K562 (cell line): Measurements from ENCODE around the gene ARL2. TPM values are rescaled to one million over a fixed set of nuclear protein-coding genes. Genes with fewer than 3 reads are reported as not detected.

Experiments used
- ARID1B ChIP-seq: fragments of 450-650 bp; IDR thresholded peaks from 2 replicates; pipeline ENCODE4 v1.6.1; 2016; ENCODE audit warnings: antibody characterized with exemption, mild to moderate bottlenecking, inconsistent platforms
- BHLHE40 ChIP-seq: IDR thresholded peaks from 2 replicates; pipeline ENCODE4 v1.6.1; 2011; ENCODE audit warnings: low read length, improper control_type of control experiment
- CTBP1 ChIP-seq: fragments of 450-650 bp; IDR thresholded peaks from 2 replicates; pipeline ENCODE4 v1.6.1; 2016; ENCODE audit warnings: borderline replicate concordance
- ETS1 ChIP-seq: conservative IDR thresholded peaks from 2 replicates; pipeline ENCODE4 v1.6.1; 2011; ENCODE audit warnings: low read depth, mild to moderate bottlenecking, low read length; ENCODE audit not compliant: control insufficient read depth
- FOXP1 ChIP-seq: sonication (generic); formaldehyde crosslinking; IDR thresholded peaks from 2 replicates; pipeline ENCODE4 v1.8.0; 2022; ENCODE audit warnings: mild to moderate bottlenecking, missing genetic modification reagents
- GABPB2 ChIP-seq: fragments of 250-450 bp; sonication (Bioruptor Pico); conservative IDR thresholded peaks from 2 replicates; pipeline ENCODE4 v1.5.1; 2021; ENCODE audit warnings: mild to moderate bottlenecking
- ID3 ChIP-seq, 2 experiments: fragments of 250-450 bp in 1 of 2; fragments of 450-650 bp in 1 of 2; sonication (Bioruptor Pico) in 1 of 2; IDR thresholded peaks; 2 replicates each; pipeline versions ENCODE4 v1.6.1 to v1.8.0; 2016 to 2021; ENCODE audit warnings: mild to moderate bottlenecking in 2 of 2, moderate library complexity in 2 of 2, missing compliant biosample characterization in 1 of 2, missing genetic modification characterization in 1 of 2
- KLF1 ChIP-seq: fragments of 450-650 bp; IDR thresholded peaks from 2 replicates; pipeline ENCODE4 v1.6.1; 2016; ENCODE audit warnings: missing genetic modification characterization, missing compliant biosample characterization
- KLF6 ChIP-seq: fragments of 250-450 bp; sonication (Bioruptor Pico); IDR thresholded peaks from 2 replicates; pipeline ENCODE4 v1.4.0; 2020; ENCODE audit warnings: mild to moderate bottlenecking, moderate library complexity, borderline replicate concordance
- LCOR ChIP-seq: sonication (generic); formaldehyde crosslinking; IDR thresholded peaks from 2 replicates; pipeline ENCODE4 v1.8.0; 2022; ENCODE audit warnings: mild to moderate bottlenecking, missing genetic modification reagents
- NBN ChIP-seq: fragments of 450-650 bp; IDR thresholded peaks from 2 replicates; pipeline ENCODE4 v1.6.1; 2016; ENCODE audit warnings: low read depth, mild to moderate bottlenecking
- NFIX ChIP-seq: fragments of 250-450 bp; sonication (Bioruptor Pico); IDR thresholded peaks from 2 replicates; pipeline ENCODE4 v1.4.0; 2020; ENCODE audit warnings: low read depth, mild to moderate bottlenecking, moderate library complexity
- RBM39 ChIP-seq: fragments of 200-400 bp; formaldehyde crosslinking; optimal IDR thresholded peaks from 2 replicates; pipeline ENCODE3; 2018; ENCODE audit warnings: low read depth, low read length
- SIN3A ChIP-seq, 2 experiments: fragments of 150-350 bp in 1 of 2; IDR thresholded peaks; 2 replicates each; pipeline ENCODE4 v1.6.1; 2011 to 2016; ENCODE audit warnings: borderline replicate concordance in 2 of 2, low read depth in 2 of 2, low read length in 2 of 2, mild to moderate bottlenecking in 2 of 2, moderate library complexity in 2 of 2; ENCODE audit not compliant: control insufficient read depth in 1 of 2
- SIN3B ChIP-seq: fragments of 450-650 bp; IDR thresholded peaks from 2 replicates; pipeline ENCODE4 v1.6.1; 2017; ENCODE audit warnings: low read depth, mild to moderate bottlenecking, moderate library complexity
- TCF15 ChIP-seq: fragments of 250-450 bp; sonication (Bioruptor Pico); IDR thresholded peaks from 2 replicates; pipeline ENCODE4 v1.8.0; 2022; ENCODE audit warnings: moderate library complexity, mild to moderate bottlenecking, inconsistent platforms
- TEAD1 ChIP-seq, 2 experiments: fragments of 450-650 bp in 1 of 2; sonication (generic) in 1 of 2; formaldehyde crosslinking; IDR thresholded peaks; 2 replicates each; pipeline versions ENCODE4 v1.4.0 to v1.8.0; 2020 to 2022; ENCODE audit warnings: mild to moderate bottlenecking in 2 of 2, missing genetic modification reagents in 1 of 2
- TFAP4 ChIP-seq: sonication (generic); formaldehyde crosslinking; IDR thresholded peaks from 2 replicates; pipeline ENCODE4 v1.8.0; 2022; ENCODE audit warnings: missing genetic modification reagents, mild to moderate bottlenecking, moderate library complexity, borderline replicate concordance
- USF2 ChIP-seq: sonication (generic); formaldehyde crosslinking; IDR thresholded peaks from 2 replicates; pipeline ENCODE4 v1.5.0; 2020; ENCODE audit warnings: missing genetic modification reagents
- ZNF232 ChIP-seq: sonication (generic); formaldehyde crosslinking; IDR thresholded peaks from 2 replicates; pipeline ENCODE4 v1.8.0; 2022; ENCODE audit warnings: mild to moderate bottlenecking, missing genetic modification reagents
- ZNF395 ChIP-seq: fragments of 200-800 bp; sonication (Bioruptor generic); IDR thresholded peaks from 2 replicates; pipeline ENCODE4 v1.6.1; 2017; ENCODE audit warnings: missing genetic modification characterization, missing compliant biosample characterization
- polyA plus RNA-seq, 8 experiments: library from polyadenylated mRNA; depleted of rRNA in 4 of 8; stranded (reverse) in 5 of 8; unstranded in 3 of 8; fragments of >200 nt; fragmentation: Nextera tagmentation in 2 of 8; fragmentation: Illumina TruSeq in 1 of 8; extraction: Ambion mirVana in 2 of 8; extraction: Trizol in 1 of 8; gene quantifications; 2 replicates each; pipeline versions ENCODE4 v1.2.1 to v1.2.3, GENCODE V29; 2011 to 2014; ENCODE audit warnings: inconsistent platforms in 1 of 8, missing spikeins in 1 of 8
- total RNA-seq, 7 experiments: library from RNA; depleted of rRNA in 6 of 7; stranded (reverse); fragments of >200 nt in 6 of 7; fragmentation: Illumina TruSeq in 2 of 7; extraction: Trizol in 2 of 7; gene quantifications; 2 replicates each; pipeline versions ENCODE4 v1.2.1 to v1.2.3, GENCODE V29; 2011 to 2021; ENCODE audit warnings: low replicate concordance in 1 of 7

Gene ARL2
- total and polyA plus RNA-seq, 9 of the 15 experiments (the other 6 are each of a cell fraction or from before 2014, with no cell fraction given): 5.7 to 154 (median 92.2) TPM

GRCh38 chr11:65013888-65014725 lies at the start of gene ARL2 (continued):
- no peak for TF ChIP-seq NFIX (CRISPR knock-in tag)
- peak; percentile 74 for TF ChIP-seq LCOR (CRISPR knock-in tag)
- no peak for TF ChIP-seq ID3 (CRISPR knock-in tag; IDR thresholded peaks at IDR 0.05)
- 0 out of 2 replicates have a peak, but pooled peaks have one; percentile 64 for TF ChIP-seq ID3 (tag; IDR thresholded peaks at IDR 0.05)
- TF ChIP-seq SIN3A (IDR thresholded peaks at IDR 0.05; ENCODE audit: borderline replicate concordance in 2 of 2, control insufficient read depth in 1 of 2, low read depth in 2 of 2, low read length in 2 of 2): peak in 1 of 2 experiments; percentile 74; a peak in 2 of 4 replicates
- no peak for TF ChIP-seq RBM39
- peak; percentile 77 for TF ChIP-seq SIN3B
- peak; percentile 100 for TF ChIP-seq USF2
- peak; percentile 97 for TF ChIP-seq TFAP4 (CRISPR knock-in tag)
- peak; percentile 77; the same call in 1 of the 2 replicates for TF ChIP-seq KLF1 (tag)
- TF ChIP-seq FOXP1 (CRISPR knock-in tag): peak; percentile 99
- peak; percentile 4; the same call in 1 of the 2 replicates for TF ChIP-seq ARID1B
- TF ChIP-seq GABPB2 (CRISPR knock-in tag): no peak
- 0 out of 2 replicates have a peak, but pooled peaks have one; percentile 56 for TF ChIP-seq ETS1
- TF ChIP-seq CTBP1: peak; percentile 93
- 0 out of 2 replicates have a peak, but pooled peaks have one; percentile 17 for TF ChIP-seq NBN
- peak; percentile 96 for TF ChIP-seq ZNF232
- TF ChIP-seq TCF15 (CRISPR knock-in tag): no peak
- peak; percentile 86 for TF ChIP-seq ZNF395
- peak; percentile 99 for TF ChIP-seq BHLHE40
- TF ChIP-seq TEAD1 (CRISPR knock-in tag; IDR thresholded peaks at IDR 0.05): peak in 1 of 2 experiments; percentile 95; a peak in 2 of 4 replicates
- no peak for TF ChIP-seq KLF6 (CRISPR knock-in tag)
